ENCODE data around the gene EIF2B2. TPM values are rescaled to one million over a fixed set of nuclear protein-coding genes. Genes with fewer than 3 reads are reported as not detected.

The EIF2B2 gene
- total and polyA plus RNA-seq, 2 experiments from 2014 or later, result 39.2 to 40.5 TPM

- Histone ChIP-seq H3F3A (replicated peaks; ENCODE audit: low read depth) (no peaks in the 10 kb centered on the region; the same call in 1 of the 2 replicates), H3K27me3 (ENCODE audit: insufficient read depth) (0 out of 2 replicates have a peak, but pooled peaks cover 2% of the 10 kb centered on the region), H3K4me1 (ENCODE audit: insufficient read depth) (no peaks in the 10 kb centered on the region; the same call in 1 of the 2 replicates), H3K4me3 (no peak overlapping the region), H3K27ac (ENCODE audit: low read depth) (no peak overlapping the region), H3K79me2 (replicated peaks; ENCODE audit: insufficient read depth) (no peaks in the 10 kb centered on the region), H4K20me1 (replicated peaks; ENCODE audit: insufficient read depth) (no peaks in the 10 kb centered on the region), H3K36me3 (ENCODE audit: insufficient read depth) (no peaks in the 10 kb centered on the region), H3K4me2 (no peak overlapping the region), H2AFZ (no peak overlapping the region), H3K9me2 (ENCODE audit: insufficient read depth) (no peaks in the 10 kb centered on the region)
- H3K4me1 Mint-ChIP-seq, result peaks cover 15% of the 10 kb centered on the region
- ATAC-seq (no peak), DNase-seq (ENCODE audit: low spot score) (no peak)
- H3K27me3 Mint-ChIP-seq (ENCODE audit: insufficient read depth, low read depth, poor library complexity), result peaks cover 15% of the 10 kb centered on the region
- H3K36me3 Mint-ChIP-seq (ENCODE audit: low read depth), result no peaks in the 10 kb centered on the region; the same call in 2 of the 3 replicates
- TF ChIP-seq ZNF114 (CRISPR knock-in tag; IDR thresholded peaks at IDR 0.05) (no peak), ZNF331 (CRISPR knock-in tag; IDR thresholded peaks at IDR 0.05; ENCODE audit: low read depth) (no peak), CTCF (conservative IDR thresholded peaks at IDR 0.05; ENCODE audit: low read depth in 2 of 2) (no peak)
- TF ChIP-seq, protein P1, sequence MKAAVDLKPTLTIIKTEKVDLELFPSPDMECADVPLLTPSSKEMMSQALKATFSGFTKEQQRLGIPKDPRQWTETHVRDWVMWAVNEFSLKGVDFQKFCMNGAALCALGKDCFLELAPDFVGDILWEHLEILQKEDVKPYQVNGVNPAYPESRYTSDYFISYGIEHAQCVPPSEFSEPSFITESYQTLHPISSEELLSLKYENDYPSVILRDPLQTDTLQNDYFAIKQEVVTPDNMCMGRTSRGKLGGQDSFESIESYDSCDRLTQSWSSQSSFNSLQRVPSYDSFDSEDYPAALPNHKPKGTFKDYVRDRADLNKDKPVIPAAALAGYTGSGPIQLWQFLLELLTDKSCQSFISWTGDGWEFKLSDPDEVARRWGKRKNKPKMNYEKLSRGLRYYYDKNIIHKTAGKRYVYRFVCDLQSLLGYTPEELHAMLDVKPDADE (IDR thresholded peaks at IDR 0.05), result no peak
- H3K4me3 Mint-ChIP-seq, result no peak overlapping the region; the same call in 2 of the 3 replicates
- H3K27ac Mint-ChIP-seq, result no peak overlapping the region
- no peaks in the 10 kb centered on the region for H3K9me3 Mint-ChIP-seq
Measured at GRCh38 chr14:74961238-74961911, 41.3 kb upstream of the EIF2B2 start.

DNA sequence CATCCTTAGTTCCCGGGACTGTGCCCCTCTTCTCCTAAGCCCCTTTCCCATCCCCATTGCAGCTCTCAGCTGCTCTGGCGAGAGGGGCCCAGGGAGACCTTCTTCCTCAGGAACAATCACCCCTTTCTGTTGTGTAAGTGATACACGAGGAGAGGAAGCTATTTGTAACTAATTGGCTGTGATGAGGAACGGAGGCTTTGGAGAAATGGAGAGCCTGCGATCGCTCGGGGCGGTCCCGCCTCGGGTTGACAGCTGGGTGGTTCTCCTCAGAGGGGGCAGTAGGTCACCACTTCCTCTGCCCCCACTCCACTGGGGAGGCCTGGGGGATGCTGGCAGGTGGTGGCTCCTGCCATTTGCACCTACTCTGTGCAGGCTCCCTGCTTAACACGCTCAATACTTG lies 40.7 kb upstream of the EIF2B2 start:
- Mint-ChIP-seq H3K9me3 (no peaks in the 10 kb centered on the region), H3K27ac (no peak overlapping the region), H3K36me3 (ENCODE audit: low read depth) (no peaks in the 10 kb centered on the region; the same call in 2 of the 3 replicates), H3K4me3 (no peak overlapping the region; the same call in 2 of the 3 replicates), H3K4me1 (peaks cover 12% of the 10 kb centered on the region), H3K27me3 (ENCODE audit: insufficient read depth, low read depth, poor library complexity) (peaks cover 17% of the 10 kb centered on the region)
- no peak for DNase-seq (ENCODE audit: low spot score)
- no peaks in the 10 kb centered on the region for H3K79me2 ChIP-seq (replicated peaks; ENCODE audit: insufficient read depth)
- H3F3A ChIP-seq (replicated peaks; ENCODE audit: low read depth), result no peaks in the 10 kb centered on the region
- H3K4me3 ChIP-seq, result no peak overlapping the region
- H3K9me2 ChIP-seq (ENCODE audit: insufficient read depth), result no peaks in the 10 kb centered on the region
- H3K4me2 ChIP-seq, result no peak overlapping the region
- H3K4me1 ChIP-seq (ENCODE audit: insufficient read depth), result no peaks in the 10 kb centered on the region; the same call in 1 of the 2 replicates
- H4K20me1 ChIP-seq (replicated peaks; ENCODE audit: insufficient read depth), result no peaks in the 10 kb centered on the region
- no peak for ATAC-seq
- H3K27me3 ChIP-seq (ENCODE audit: insufficient read depth), result no peaks in the 10 kb centered on the region
- H3K27ac ChIP-seq (ENCODE audit: low read depth), result no peak overlapping the region
- no peak overlapping the region for H2AFZ ChIP-seq
- no peaks in the 10 kb centered on the region for H3K36me3 ChIP-seq (ENCODE audit: insufficient read depth)
- TF ChIP-seq NANOG (IDR thresholded peaks at IDR 0.05; ENCODE audit: borderline replicate concordance) (no peak), ZNF114 (CRISPR knock-in tag; IDR thresholded peaks at IDR 0.05) (no peak), JUNB (IDR thresholded peaks at IDR 0.05; ENCODE audit: unreplicated experiment) (no peak), EZH2 (IDR thresholded peaks at IDR 0.05; ENCODE audit: low read depth, unreplicated experiment) (no peak), STAT1 (IDR thresholded peaks at IDR 0.05; ENCODE audit: unreplicated experiment) (no peak), ZNF331 (CRISPR knock-in tag; IDR thresholded peaks at IDR 0.05; ENCODE audit: low read depth) (no peak)
- TF ChIP-seq, protein P2, sequence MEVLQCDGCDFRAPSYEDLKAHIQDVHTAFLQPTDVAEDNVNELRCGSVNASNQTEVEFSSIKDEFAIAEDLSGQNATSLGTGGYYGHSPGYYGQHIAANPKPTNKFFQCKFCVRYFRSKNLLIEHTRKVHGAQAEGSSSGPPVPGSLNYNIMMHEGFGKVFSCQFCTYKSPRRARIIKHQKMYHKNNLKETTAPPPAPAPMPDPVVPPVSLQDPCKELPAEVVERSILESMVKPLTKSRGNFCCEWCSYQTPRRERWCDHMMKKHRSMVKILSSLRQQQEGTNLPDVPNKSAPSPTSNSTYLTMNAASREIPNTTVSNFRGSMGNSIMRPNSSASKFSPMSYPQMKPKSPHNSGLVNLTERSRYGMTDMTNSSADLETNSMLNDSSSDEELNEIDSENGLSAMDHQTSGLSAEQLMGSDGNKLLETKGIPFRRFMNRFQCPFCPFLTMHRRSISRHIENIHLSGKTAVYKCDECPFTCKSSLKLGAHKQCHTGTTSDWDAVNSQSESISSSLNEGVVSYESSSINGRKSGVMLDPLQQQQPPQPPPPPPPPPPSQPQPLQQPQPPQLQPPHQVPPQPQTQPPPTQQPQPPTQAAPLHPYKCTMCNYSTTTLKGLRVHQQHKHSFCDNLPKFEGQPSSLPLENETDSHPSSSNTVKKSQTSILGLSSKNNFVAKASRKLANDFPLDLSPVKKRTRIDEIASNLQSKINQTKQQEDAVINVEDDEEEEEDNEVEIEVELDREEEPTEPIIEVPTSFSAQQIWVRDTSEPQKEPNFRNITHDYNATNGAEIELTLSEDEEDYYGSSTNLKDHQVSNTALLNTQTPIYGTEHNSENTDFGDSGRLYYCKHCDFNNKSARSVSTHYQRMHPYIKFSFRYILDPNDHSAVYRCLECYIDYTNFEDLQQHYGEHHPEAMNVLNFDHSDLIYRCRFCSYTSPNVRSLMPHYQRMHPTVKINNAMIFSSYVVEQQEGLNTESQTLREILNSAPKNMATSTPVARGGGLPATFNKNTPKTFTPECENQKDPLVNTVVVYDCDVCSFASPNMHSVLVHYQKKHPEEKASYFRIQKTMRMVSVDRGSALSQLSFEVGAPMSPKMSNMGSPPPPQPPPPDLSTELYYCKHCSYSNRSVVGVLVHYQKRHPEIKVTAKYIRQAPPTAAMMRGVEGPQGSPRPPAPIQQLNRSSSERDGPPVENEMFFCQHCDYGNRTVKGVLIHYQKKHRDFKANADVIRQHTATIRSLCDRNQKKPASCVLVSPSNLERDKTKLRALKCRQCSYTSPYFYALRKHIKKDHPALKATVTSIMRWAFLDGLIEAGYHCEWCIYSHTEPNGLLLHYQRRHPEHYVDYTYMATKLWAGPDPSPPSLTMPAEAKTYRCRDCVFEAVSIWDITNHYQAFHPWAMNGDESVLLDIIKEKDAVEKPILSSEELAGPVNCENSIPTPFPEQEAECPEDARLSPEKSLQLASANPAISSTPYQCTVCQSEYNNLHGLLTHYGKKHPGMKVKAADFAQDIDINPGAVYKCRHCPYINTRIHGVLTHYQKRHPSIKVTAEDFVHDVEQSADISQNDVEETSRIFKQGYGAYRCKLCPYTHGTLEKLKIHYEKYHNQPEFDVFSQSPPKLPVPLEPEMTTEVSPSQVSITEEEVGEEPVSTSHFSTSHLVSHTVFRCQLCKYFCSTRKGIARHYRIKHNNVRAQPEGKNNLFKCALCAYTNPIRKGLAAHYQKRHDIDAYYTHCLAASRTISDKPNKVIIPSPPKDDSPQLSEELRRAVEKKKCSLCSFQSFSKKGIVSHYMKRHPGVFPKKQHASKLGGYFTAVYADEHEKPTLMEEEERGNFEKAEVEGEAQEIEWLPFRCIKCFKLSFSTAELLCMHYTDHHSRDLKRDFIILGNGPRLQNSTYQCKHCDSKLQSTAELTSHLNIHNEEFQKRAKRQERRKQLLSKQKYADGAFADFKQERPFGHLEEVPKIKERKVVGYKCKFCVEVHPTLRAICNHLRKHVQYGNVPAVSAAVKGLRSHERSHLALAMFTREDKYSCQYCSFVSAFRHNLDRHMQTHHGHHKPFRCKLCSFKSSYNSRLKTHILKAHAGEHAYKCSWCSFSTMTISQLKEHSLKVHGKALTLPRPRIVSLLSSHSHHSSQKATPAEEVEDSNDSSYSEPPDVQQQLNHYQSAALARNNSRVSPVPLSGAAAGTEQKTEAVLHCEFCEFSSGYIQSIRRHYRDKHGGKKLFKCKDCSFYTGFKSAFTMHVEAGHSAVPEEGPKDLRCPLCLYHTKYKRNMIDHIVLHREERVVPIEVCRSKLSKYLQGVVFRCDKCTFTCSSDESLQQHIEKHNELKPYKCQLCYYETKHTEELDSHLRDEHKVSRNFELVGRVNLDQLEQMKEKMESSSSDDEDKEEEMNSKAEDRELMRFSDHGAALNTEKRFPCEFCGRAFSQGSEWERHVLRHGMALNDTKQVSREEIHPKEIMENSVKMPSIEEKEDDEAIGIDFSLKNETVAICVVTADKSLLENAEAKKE (CRISPR knock-in tag; IDR thresholded peaks at IDR 0.05), result no peak

All from GM23338 (cell line).